DND-41 (cell line): ENCODE measurements around the gene GAGE10.
"Not testable (repeated sequence)": the region's sequence is repeated elsewhere in the genome, so short reads cannot be mapped to it uniquely, and the experiment has no call there.

ENCODE experiments used
- ATAC-seq: fragments of 200-7000 bp; cut with Tn5 transposase; 3 replicates; pipeline ENCODE4 v1.9.1; 2021; ENCODE audit warnings: low read depth; ENCODE audit not compliant: insufficient read depth
- DNase-seq: peaks from one replicate; pipeline ENCODE4 v3.0.0-alpha.2; 2020
- H2AFZ ChIP-seq: 2 replicates; pipeline ENCODE4 v1.6.0; 2012; ENCODE audit warnings: low read depth, low read length
- H3K27ac ChIP-seq: 2 replicates; pipeline ENCODE4 v1.5.1; 2012; ENCODE audit warnings: low read length, inconsistent platforms
- H3K27me3 ChIP-seq: fragments of 200-600 bp; sonication (generic); 2 replicates; pipeline ENCODE4 v1.6.0; 2012; ENCODE audit warnings: low read length, mild to moderate bottlenecking, inconsistent platforms; ENCODE audit not compliant: insufficient read depth, poor library complexity
- H3K36me3 ChIP-seq: 2 replicates; pipeline ENCODE4 v1.5.1; 2012; ENCODE audit warnings: low read length, inconsistent platforms; ENCODE audit not compliant: insufficient read depth
- H3K4me1 ChIP-seq: 2 replicates; pipeline ENCODE4 v1.5.1; 2012; ENCODE audit warnings: mild to moderate bottlenecking, low read length; ENCODE audit not compliant: insufficient read depth
- H3K4me2 ChIP-seq: 2 replicates; pipeline ENCODE4 v1.6.0; 2012; ENCODE audit warnings: mild to moderate bottlenecking, moderate library complexity, low read length, inconsistent platforms; ENCODE audit not compliant: insufficient read depth
- H3K4me3 ChIP-seq, 2 experiments: fragments of 200-600 bp in 1 of 2; shearing (Covaris generic) in 1 of 2; 2 replicates each; pipeline ENCODE4 v1.5.1; 2012 to 2016; ENCODE audit warnings: inconsistent platforms in 2 of 2, low read length in 2 of 2, mild to moderate bottlenecking in 2 of 2, low read depth in 1 of 2, moderate library complexity in 1 of 2
- H3K79me2 ChIP-seq: 2 replicates; pipeline ENCODE4 v1.6.0; 2012; ENCODE audit warnings: low read length, inconsistent platforms; ENCODE audit not compliant: insufficient read depth
- H3K9ac ChIP-seq: 2 replicates; pipeline ENCODE4 v1.6.0; 2012; ENCODE audit warnings: low read depth, mild to moderate bottlenecking, inconsistent platforms, low read length, moderate library complexity
- H3K9me3 ChIP-seq: 2 replicates; pipeline ENCODE4 v1.5.1; 2012; ENCODE audit warnings: low read length, moderate library complexity, mild to moderate bottlenecking, inconsistent platforms; ENCODE audit not compliant: insufficient read depth, severe bottlenecking
- H4K20me1 ChIP-seq: 2 replicates; pipeline ENCODE4 v1.6.0; 2012; ENCODE audit warnings: low read length; ENCODE audit not compliant: insufficient read depth

The GAGE10 gene

GRCh38 chrX:49346150-49346549 is 42.7 kb downstream of the GAGE10 start:
- H3K4me2 ChIP-seq, H3K79me2 ChIP-seq, H3K4me3 ChIP-seq, ATAC-seq, DNase-seq, H4K20me1 ChIP-seq, H3K9ac ChIP-seq, H3K36me3 ChIP-seq, H2AFZ ChIP-seq, H3K27me3 ChIP-seq, H3K4me1 ChIP-seq, H3K27ac ChIP-seq, H3K9me3 ChIP-seq: not testable (repeated sequence)
